Measurements from ENCODE around the gene NT5DC4.

GRCh38 chr2:112680666-112681101 is 40.1 kb upstream of the NT5DC4 start:
- no peak for TF ChIP-seq EZH2 (IDR thresholded peaks at IDR 0.05; ENCODE audit: insufficient read depth, poor library complexity, severe bottlenecking)
- no peak for TF ChIP-seq EZH2phosphoT487 (IDR thresholded peaks at IDR 0.05; ENCODE audit: insufficient read depth, low read depth)

Data from GM23248 (cell line).